H1 (cell line): Measurements from ENCODE around the gene TMEM151B. TPM values are rescaled to one million over a fixed set of nuclear protein-coding genes. Genes with fewer than 3 reads are reported as not detected.
A peak's percentile ranks its signal among the peaks of the same experiment; 100 is the strongest.

Experiments used
- CTCF ChIA-PET: fragments of 300-600 bp; sonication (Branson Sonifier 250); formaldehyde crosslinking; loops from one replicate; lab custom pipeline; 2021; ENCODE audit not compliant: partially characterized antibody; lab: Charles Lee
- POLR2A ChIA-PET: fragments of 300-600 bp; sonication (Branson Sonifier 250); formaldehyde crosslinking; loops from one replicate; lab custom pipeline; 2021; ENCODE audit warnings: inconsistent platforms; ENCODE audit not compliant: partially characterized antibody; lab: Charles Lee
- DNase-seq, 2 experiments: peaks; one replicate each; pipeline versions ENCODE4 v3.0.0 to v3.0.0-alpha.2; 2010 to 2022; ENCODE audit warnings: low spot score in 2 of 2, low read depth in 1 of 2, mixed read lengths in 1 of 2
- FAIRE-seq: peaks from 2 replicates; lab custom pipeline; 2011; peaks lifted over from hg19 to GRCh38; lab: Jason Lieb, UNC
- H2AFZ ChIP-seq: 2 replicates; pipeline ENCODE4 v1.8.1; 2012; ENCODE audit warnings: low read length, inconsistent platforms
- H2AK5ac ChIP-seq: 2 replicates; pipeline ENCODE4 v1.6.1; 2013; ENCODE audit warnings: low read depth, low read length
- H2BK120ac ChIP-seq: replicated peaks from 2 replicates; pipeline ENCODE3; 2013; ENCODE audit warnings: low read depth, low read length, inconsistent platforms
- H2BK12ac ChIP-seq: 2 replicates; pipeline ENCODE4 v1.6.1; 2013; ENCODE audit warnings: low read depth, low read length
- H2BK15ac ChIP-seq: 2 replicates; pipeline ENCODE4 v1.6.1; 2013; ENCODE audit warnings: low read length
- H2BK20ac ChIP-seq: 2 replicates; pipeline ENCODE4 v1.6.1; 2013; ENCODE audit warnings: low read length
- H2BK5ac ChIP-seq: 2 replicates; pipeline ENCODE4 v1.6.1; 2013; ENCODE audit warnings: low read depth, low read length
- H3K14ac ChIP-seq: 2 replicates; pipeline ENCODE4 v1.6.1; 2013; ENCODE audit warnings: inconsistent platforms; ENCODE audit not compliant: insufficient read length
- H3K18ac ChIP-seq: 2 replicates; pipeline ENCODE4 v1.6.1; 2013; ENCODE audit warnings: low read length; ENCODE audit errors: extremely low read depth
- H3K23ac ChIP-seq: 2 replicates; pipeline ENCODE4 v1.6.1; 2013; ENCODE audit warnings: inconsistent platforms; ENCODE audit not compliant: insufficient read length
- H3K23me2 ChIP-seq: 2 replicates; pipeline ENCODE4 v1.6.1; 2013; ENCODE audit warnings: low read depth, low read length
- H3K27ac ChIP-seq: 2 replicates; pipeline ENCODE4 v1.6.1; 2011; ENCODE audit warnings: low read depth, low read length, inconsistent platforms
- H3K27me3 ChIP-seq, 4 experiments: replicated peaks in 1 of 4; 1 replicate in 1 of 4; 2 replicates in 3 of 4; pipeline versions ENCODE4 v1.6.1 to v1.8.1; 2011 to 2013; ENCODE audit warnings: low read length in 3 of 4, mild to moderate bottlenecking in 3 of 4, inconsistent platforms in 2 of 4, mixed read lengths in 2 of 4, moderate library complexity in 1 of 4; ENCODE audit not compliant: control insufficient read depth in 3 of 4, insufficient read depth in 3 of 4; ENCODE audit errors: extremely low read depth in 1 of 4
- H3K36me3 ChIP-seq, 4 experiments: 2 replicates each; pipeline versions ENCODE4 v1.6.1 to v1.8.1; 2011 to 2013; ENCODE audit warnings: mild to moderate bottlenecking in 4 of 4, low read length in 3 of 4, moderate library complexity in 2 of 4, control low read depth in 1 of 4, inconsistent platforms in 1 of 4; ENCODE audit not compliant: insufficient read depth in 4 of 4, control insufficient read depth in 2 of 4
- H3K4ac ChIP-seq: replicated peaks from 2 replicates; pipeline ENCODE3; 2013; ENCODE audit warnings: low read length, low read depth, mixed read lengths, inconsistent platforms; ENCODE audit not compliant: insufficient read length
- H3K4me1 ChIP-seq, 4 experiments: replicated peaks in 1 of 4; 1 replicate in 1 of 4; 2 replicates in 3 of 4; pipeline versions ENCODE4 v1.6.1 to v1.8.1; 2011 to 2013; ENCODE audit warnings: low read length in 3 of 4, inconsistent platforms in 2 of 4, mixed read lengths in 1 of 4; ENCODE audit not compliant: insufficient read depth in 4 of 4, control insufficient read depth in 3 of 4
- H3K4me2 ChIP-seq, 2 experiments: 2 replicates each; pipeline versions ENCODE4 v1.6.1 to v1.8.1; 2011 to 2013; ENCODE audit warnings: low read depth in 2 of 2, low read length in 2 of 2, control low read depth in 1 of 2, inconsistent platforms in 1 of 2, mild to moderate bottlenecking in 1 of 2; ENCODE audit not compliant: insufficient read depth in 1 of 2
- H3K4me3 ChIP-seq, 4 experiments: fragments of 200-600, 300-600 bp in 1 of 4; sonication (generic), shearing (Covaris generic), sonication (Bioruptor Twin) in 1 of 4; 2 replicates each; pipeline versions ENCODE4 v1.5.1 to v1.8.1; 2011 to 2016; ENCODE audit warnings: low read length in 4 of 4, low read depth in 3 of 4, control low read depth in 2 of 4, inconsistent platforms in 2 of 4, mild to moderate bottlenecking in 2 of 4, mixed read lengths in 1 of 4, moderate library complexity in 1 of 4; ENCODE audit not compliant: insufficient read depth in 2 of 4; ENCODE audit errors: extremely low read depth in 1 of 4
- H3K56ac ChIP-seq: replicated peaks from 2 replicates; pipeline ENCODE3; 2013; ENCODE audit warnings: low read depth, mild to moderate bottlenecking, mixed read lengths, low read length, inconsistent platforms; ENCODE audit not compliant: insufficient read length
- H3K79me1 ChIP-seq: 2 replicates; pipeline ENCODE4 v1.6.1; 2013; ENCODE audit warnings: low read depth, low read length, control low read depth
- H3K79me2 ChIP-seq, 2 experiments: 2 replicates each; pipeline versions ENCODE4 v1.6.1 to v1.8.1; 2012 to 2013; ENCODE audit warnings: low read length in 2 of 2, mild to moderate bottlenecking in 2 of 2, inconsistent platforms in 1 of 2; ENCODE audit not compliant: insufficient read depth in 2 of 2, control insufficient read depth in 1 of 2
- H3K9ac ChIP-seq, 4 experiments: replicated peaks in 1 of 4; 1 replicate in 1 of 4; 2 replicates in 3 of 4; pipeline versions ENCODE4 v1.6.1 to v1.8.1; 2011 to 2013; ENCODE audit warnings: low read depth in 3 of 4, low read length in 3 of 4, control low read depth in 2 of 4, mild to moderate bottlenecking in 2 of 4, moderate library complexity in 2 of 4, inconsistent platforms in 1 of 4; ENCODE audit errors: extremely low read depth in 1 of 4
- H3K9me3 ChIP-seq, 2 experiments: 2 replicates each; pipeline versions ENCODE4 v1.6.1 to v1.8.1; 2012 to 2013; ENCODE audit warnings: mild to moderate bottlenecking in 2 of 2, moderate library complexity in 2 of 2, control low read depth in 1 of 2, inconsistent platforms in 1 of 2, low read depth in 1 of 2, low read length in 1 of 2, mixed read lengths in 1 of 2; ENCODE audit not compliant: insufficient read depth in 2 of 2
- H4K20me1 ChIP-seq, 2 experiments: replicated peaks in 1 of 2; 2 replicates each; pipeline versions ENCODE3 to v1.8.1; 2011 to 2013; ENCODE audit warnings: inconsistent platforms in 2 of 2, low read length in 2 of 2, mild to moderate bottlenecking in 1 of 2; ENCODE audit not compliant: insufficient read depth in 2 of 2, control insufficient read depth in 1 of 2
- H4K5ac ChIP-seq: 2 replicates; pipeline ENCODE4 v1.6.1; 2013; ENCODE audit warnings: low read length, low read depth, mixed read lengths, inconsistent platforms; ENCODE audit not compliant: insufficient read length
- H4K8ac ChIP-seq: 2 replicates; pipeline ENCODE4 v1.8.0; 2013; ENCODE audit warnings: mild to moderate bottlenecking, moderate library complexity, low read length, inconsistent platforms; ENCODE audit not compliant: insufficient read depth; ENCODE audit errors: extremely low read depth
- H4K91ac ChIP-seq: replicated peaks from 2 replicates; pipeline ENCODE3; 2013; ENCODE audit warnings: low read length, mixed read lengths, inconsistent platforms; ENCODE audit not compliant: insufficient read length
- POLR2A ChIP-seq, 2 experiments: IDR thresholded peaks; 1 replicate in 1 of 2; 2 replicates in 1 of 2; pipeline ENCODE4 v1.6.1; 2011; ENCODE audit warnings: low read depth in 2 of 2, low read length in 2 of 2, mild to moderate bottlenecking in 2 of 2; ENCODE audit errors: control extremely low read depth in 1 of 2
- POLR2AphosphoS5 ChIP-seq: IDR thresholded peaks from 2 replicates; pipeline ENCODE4 v1.6.1; 2011; ENCODE audit warnings: low read depth, low read length
- RBBP5 ChIP-seq: IDR thresholded peaks from 2 replicates; pipeline ENCODE4 v1.7.1; 2012; ENCODE audit warnings: low read depth, mild to moderate bottlenecking, inconsistent platforms, low read length, moderate library complexity, borderline replicate concordance
- WGBS, 2 experiments: shearing (Covaris generic) in 1 of 2; methylation state at CpG; one replicate each; pipeline versions ENCODE4 v1.1.6 to v1.1.7; 2013 to 2015; ENCODE audit warnings: low lambda C conversion rate in 2 of 2, mixed read lengths in 2 of 2, inconsistent platforms in 1 of 2, low coverage in 1 of 2, missing lambda C conversion rate in 1 of 2; ENCODE audit not compliant: insufficient replicate concordance in 2 of 2, insufficient coverage in 1 of 2, insufficient read length in 1 of 2; ENCODE audit errors: extremely low coverage in 1 of 2, missing lambda C conversion rate in 1 of 2; 5-methylcytosine and 5-hydroxymethylcytosine counted together
- polyA plus RNA-seq, 7 experiments: library from polyadenylated mRNA; depleted of rRNA in 3 of 7; stranded (reverse) in 5 of 7; unstranded in 2 of 7; fragments of >200 nt in 5 of 7; fragments of 200-250 nt in 2 of 7; gene quantifications; 1 replicate in 5 of 7; 2 replicates in 1 of 7; 4 replicates in 1 of 7; pipeline versions ENCODE4 v1.2.1 to v1.2.3, GENCODE V29; 2011 to 2013; ENCODE audit warnings: missing spikeins in 2 of 7, mixed read lengths in 2 of 7
- total RNA-seq: library from RNA; stranded (reverse); fragmentation: NEBNext Ultra II Directional; extraction: Animal tissue kit (Norgen Biotek cat#: 25700); gene quantifications from 2 replicates; pipeline ENCODE4 v1.2.1, GENCODE V29; 2021

Gene TMEM151B
- total and polyA plus RNA-seq, 2 of the 8 experiments (the other 6 are each of a cell fraction or from before 2014, with no cell fraction given), result 8.0 to 15.5 TPM

DNA sequence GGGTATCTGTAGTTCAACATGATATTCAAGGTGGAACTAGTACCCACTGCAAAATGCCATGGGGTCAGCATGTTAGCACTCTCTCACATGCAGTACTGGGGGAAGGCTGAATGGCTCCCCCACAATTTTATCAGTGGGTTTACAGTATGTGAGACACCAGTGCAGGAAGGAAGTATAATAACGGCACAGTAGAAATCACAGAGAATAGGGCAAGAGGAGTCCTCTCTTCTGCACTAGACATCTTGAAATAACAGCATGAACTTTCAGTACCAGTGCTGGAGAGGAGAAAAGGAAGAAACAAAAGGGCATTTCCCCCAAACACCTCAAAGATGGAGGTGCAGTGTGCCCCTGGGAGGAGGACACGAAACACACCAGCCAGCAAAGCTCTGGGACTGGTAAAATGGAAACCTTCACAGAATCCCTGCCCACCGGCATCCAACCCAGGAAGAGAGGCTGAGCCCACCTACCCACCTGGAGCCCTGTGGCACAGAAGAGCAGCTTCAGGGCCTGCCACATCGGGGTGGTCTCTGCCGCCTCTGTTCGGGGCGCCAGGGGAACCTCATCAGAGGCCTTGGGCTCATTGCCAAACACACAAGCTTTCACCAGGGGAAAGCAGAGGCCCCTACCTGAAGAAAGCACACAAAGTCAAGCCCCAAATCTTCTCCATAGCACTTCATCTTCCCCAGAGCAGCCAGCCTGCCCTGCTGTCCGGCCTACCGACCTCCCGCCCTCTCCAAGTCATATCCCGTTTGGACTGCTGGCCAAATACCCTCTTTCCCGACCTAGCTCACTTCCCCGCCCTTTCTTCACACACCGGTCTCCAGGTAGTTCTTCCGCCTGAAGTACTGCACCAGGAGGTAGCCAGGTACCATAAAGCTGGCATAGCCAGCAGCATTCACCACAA, 14.1 kb upstream of the TMEM151B start:
- Histone ChIP-seq H3K4me1 (peaks cover 0 to 15% (median 6%) of the 10 kb centered on the region in 4 experiments; a peak in 4 of 7 replicates), H2BK12ac (no peak overlapping the region), H4K91ac (no peak overlapping the region), H3K14ac (peak overlapping the region; percentile 48), H2BK15ac (no peak overlapping the region), H3K18ac (no peak overlapping the region; the same call in 1 of the 2 replicates), H4K20me1 (peaks cover 4 to 17% of the 10 kb centered on the region in 2 experiments), H3K79me1 (no peaks in the 10 kb centered on the region; the same call in 1 of the 2 replicates), H3K9me3 (no peaks in the 10 kb centered on the region), H3K27ac (peak overlapping the region; percentile 88; the same call in 1 of the 2 replicates), H2BK5ac (peak overlapping the region; percentile 92), H2BK20ac (no peak overlapping the region), H3K4me3 (peak overlapping the region; percentile 67 to 85 (median 75)), H4K5ac (peak overlapping the region; percentile 20), H3K79me2 (peaks cover 0 to 23% of the 10 kb centered on the region in 2 experiments; a peak in 2 of 4 replicates), H4K8ac (no peak overlapping the region; the same call in 1 of the 2 replicates), H3K23me2 (peaks cover 11% of the 10 kb centered on the region), H3K36me3 (peaks cover 28 to 50% (median 47%) of the 10 kb centered on the region in 4 experiments), H3K23ac (no peak overlapping the region), H3K9ac (peak overlapping the region; percentile 45 to 84 (median 76)), H2AK5ac (no peak overlapping the region), H3K56ac (peak overlapping the region; percentile 7), H2BK120ac (no peak overlapping the region), H2AFZ (no peak overlapping the region), H3K4me2 (peak overlapping the region; percentile 58 to 82), H3K4ac (no peak overlapping the region), H3K27me3 (no peaks in the 10 kb centered on the region)
- TF ChIP-seq POLR2AphosphoS5 (peak; percentile 31; the same call in 1 of the 2 replicates), RBBP5 (no peak), POLR2A (IDR thresholded peaks at IDR 0.05; ENCODE audit: control extremely low read depth in 1 of 2, low read depth in 2 of 2, low read length in 2 of 2) (peak in 1 of 2 experiments; percentile 76; a peak in 2 of 3 replicates)
- DNase-seq (peak in 1 of 2 experiments; percentile 60), FAIRE-seq (no peak)
- ChIA-PET CTCF (interaction anchor here (0.6 to 4.8 kb wide), 40 partner anchors 9 to 186 kb away, joined by 3 to 48 read pairs (median 4); partner anchors contain the start of genes CAPN11, HSP90AB1, SLC29A1 and TMEM151B), POLR2A (interaction anchor here (0.7 to 15.1 kb wide), 51 partner anchors 11 to 627 kb away, joined by 3 to 581 read pairs (median 5); partner anchors contain the start of genes AARS2, CAPN11, CDC5L and GTPBP2)
- WGBS, 2 experiments, result 33% methylated on average over 15 of the region's 15 CpGs; no CpG with 5 or more reads in 1 of the 2 experiments
